Activated CD4-positive, alpha-beta T cell treated with anti-CD3 and anti-CD28 coated beads for 24 hours (primary cell): ENCODE data around the gene MICU1.

Experiments used
- DNase-seq, 2 donors: peaks; one replicate each; pipeline ENCODE4 v3.0.0-alpha.2; 2020; ENCODE audit warnings: low read depth in 2 of 2

MICU1 gene

DNA sequence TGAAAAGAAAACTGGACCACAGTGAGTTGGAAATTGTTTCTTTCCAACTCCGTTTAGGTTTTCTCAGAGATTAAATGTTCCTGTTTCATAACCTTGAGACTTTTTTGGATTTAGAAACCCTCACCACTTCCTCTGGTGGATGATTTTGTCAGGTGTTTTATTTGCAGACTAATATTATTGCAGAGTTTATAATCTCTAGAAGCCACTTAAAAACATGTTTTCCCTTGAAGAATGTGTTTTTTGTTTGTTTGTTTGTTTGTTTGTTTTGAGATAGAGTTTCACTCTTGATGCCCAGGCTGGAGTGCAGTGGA is 520 bp upstream of the MICU1 start:
- DNase-seq: no peak

DNA sequence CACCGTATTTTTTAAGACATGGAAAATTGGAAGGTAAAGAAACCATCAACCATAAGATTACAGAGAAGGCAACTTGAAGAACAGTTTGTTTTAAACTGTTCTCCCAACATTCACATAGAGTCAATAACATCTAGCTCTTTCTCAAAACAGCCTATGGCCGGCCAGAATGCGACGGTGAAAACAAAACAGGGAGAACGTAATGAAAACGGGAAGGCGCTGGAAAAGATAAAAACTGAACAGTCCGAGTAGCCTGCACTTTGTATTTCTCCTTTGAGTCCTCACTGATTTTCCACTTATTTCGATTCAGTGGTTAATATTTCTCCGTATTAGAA is 637 bp downstream of the MICU1 start:
- no peak for DNase-seq

DNA sequence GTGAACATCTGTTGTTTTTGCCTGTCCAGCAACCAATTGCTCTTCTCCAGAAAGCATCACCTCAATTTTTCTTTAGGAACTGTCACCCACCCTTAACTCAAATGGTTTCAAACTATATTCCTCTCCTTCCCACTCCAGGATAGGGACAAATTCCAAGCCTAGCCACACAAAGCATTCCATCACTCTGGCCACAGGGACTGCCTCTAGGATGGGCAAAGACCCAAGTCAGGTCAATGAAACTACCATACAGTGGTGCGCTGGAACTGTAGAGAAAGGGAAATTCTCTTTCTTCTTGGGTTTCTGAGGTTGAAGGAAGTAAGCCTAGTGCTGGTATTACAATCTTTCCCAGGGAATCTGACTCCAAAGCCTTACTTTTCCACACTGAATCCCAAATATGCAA is 3.6 kb downstream of the MICU1 start:
- DNase-seq: no peak

DNA sequence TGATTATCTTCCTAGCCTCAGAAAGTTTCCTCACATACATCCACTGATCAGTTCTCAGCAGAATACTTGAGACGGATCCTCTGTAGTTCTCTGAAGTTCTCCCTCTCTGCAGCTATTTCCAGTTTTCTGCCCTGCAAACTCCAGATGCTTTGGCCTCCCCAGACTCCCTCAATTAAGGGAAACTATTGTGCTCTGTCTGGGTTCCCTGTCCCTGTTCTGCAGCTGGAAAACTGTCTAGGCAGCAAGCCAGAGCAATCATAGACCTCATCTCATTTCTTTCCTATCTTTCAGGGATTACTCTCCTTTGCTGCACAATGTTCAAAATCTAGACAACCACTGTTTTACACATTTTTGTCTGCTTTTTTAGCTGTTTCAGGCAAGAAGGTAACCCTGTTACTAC is 9.2 kb downstream of the MICU1 start:
- no peak for DNase-seq

DNA sequence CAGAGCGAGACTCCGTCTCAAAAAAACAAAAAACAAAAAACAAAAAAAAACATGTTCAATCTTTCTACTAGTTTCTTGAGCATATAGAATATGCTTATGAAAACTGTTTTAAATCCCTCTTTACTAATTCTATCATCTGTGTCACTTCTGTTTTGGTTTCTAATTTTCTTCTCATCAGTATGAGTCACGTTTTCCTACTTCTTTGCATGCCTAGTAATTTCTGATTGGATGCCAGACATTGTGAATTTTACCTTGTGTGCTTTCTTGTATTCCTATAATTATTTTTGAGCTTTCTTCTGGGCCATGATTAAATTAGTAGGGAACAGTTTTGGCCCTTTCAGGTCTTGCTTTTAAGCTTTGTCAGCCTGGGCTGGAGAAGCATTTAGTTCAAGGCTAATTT is 9.9 kb downstream of the MICU1 start:
- no peak for DNase-seq

DNA sequence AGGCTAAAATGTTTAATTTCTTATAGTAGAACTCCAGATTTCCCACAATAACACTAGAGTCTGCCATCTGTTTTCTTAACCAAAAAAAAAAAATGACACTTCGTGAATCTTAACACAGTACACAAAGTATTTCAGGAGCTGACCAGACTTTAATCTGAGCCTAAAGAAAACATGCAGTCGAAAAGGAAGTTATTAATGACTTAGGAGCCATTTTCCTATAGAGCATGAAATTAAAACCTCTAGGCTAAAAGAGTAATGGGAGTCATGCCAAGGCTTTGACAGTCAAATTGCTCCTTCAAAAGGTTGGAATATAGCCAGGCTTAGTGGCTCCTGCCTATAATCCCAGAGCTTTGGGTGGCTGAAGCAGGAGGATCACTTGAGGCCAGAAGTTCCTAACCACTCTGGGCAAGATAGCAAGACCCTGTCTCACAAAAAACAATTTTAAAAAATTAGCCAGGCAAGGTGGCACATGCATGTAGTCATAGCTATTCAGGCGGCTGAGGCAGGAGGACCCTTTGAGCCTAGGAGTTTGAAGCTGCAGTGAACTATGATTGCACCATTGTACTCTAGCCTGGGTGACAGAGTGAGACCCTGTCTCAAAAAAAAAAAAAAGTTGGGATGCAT is 13.6 kb downstream of the MICU1 start:
- DNase-seq: no peak

DNA sequence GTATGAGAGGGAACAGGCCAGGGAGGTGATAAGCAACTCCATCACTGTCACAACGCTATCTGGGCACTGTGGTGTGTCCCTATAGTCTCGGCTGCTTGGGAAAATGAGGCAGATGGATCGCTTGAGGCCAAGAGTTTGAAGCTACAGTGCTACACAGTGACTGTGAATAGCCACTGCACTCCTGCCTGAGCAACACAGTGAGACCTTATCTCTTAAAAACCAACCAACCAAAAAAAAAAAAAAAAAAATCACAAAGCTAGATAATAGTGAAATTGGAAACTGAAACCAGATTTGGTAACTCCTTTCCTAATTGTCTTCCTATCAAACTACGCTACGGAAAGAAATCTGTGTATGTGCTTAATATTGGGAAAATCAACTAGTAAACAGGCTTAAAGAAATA is 14.1 kb downstream of the MICU1 start:
- DNase-seq: no peak

DNA sequence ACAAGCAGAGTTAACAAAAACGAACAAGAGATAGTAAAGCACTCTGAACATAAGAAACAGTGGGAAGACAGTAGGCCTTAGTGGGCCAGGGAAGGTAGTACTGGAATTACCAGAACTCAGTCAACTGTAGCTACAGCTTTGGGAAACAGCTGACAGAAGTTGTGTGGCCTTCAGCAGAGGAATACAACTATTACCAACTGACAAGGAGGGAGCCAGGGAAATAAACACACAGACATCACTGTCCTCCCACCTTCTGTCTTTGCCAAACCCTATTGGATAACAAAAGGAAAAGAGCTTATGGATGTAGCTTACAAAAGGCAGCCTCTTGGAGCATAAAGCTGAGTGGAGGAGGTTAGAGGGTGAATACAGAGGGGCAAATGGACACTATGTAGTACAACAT is 15.4 kb downstream of the MICU1 start:
- no peak for DNase-seq

DNA sequence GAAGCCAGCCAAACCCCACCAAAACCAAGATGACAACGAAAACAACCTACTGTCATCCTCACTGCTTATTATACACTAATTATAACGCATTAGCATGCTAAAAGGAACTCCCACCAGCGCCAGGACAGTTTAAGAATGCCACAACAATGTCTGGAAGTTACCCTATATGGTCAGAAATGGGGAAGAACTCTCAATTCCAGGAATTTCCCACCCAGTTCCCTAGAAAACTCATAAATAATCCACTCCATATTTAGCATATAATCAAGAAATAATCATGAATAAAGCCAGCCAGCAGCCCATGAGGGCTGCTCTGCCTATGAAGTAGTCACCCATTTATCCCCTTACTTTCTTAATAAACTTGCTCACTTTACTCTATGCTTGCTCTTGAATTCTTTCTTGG is 20.8 kb downstream of the MICU1 start:
- no peak for DNase-seq

DNA sequence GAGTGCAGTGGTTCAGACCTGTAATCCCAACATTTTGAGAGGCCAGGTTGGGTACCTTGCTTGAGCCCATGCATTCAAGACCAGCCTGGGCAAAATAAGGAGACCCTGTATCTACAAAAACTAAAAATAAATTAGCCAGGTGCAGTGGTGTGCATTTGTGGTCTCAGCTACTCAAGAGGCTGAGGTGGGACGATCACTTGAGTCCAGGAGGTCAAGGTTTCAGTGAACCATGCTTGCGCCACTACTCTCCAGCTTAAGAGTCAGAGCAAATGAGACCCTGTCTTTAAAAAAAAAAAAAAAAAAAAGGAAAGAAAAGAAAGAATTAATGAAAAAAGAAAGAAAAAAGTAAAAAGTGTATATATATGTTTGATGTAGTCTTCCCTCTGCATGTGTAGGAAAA is 24.7 kb downstream of the MICU1 start:
- DNase-seq: no peak

DNA sequence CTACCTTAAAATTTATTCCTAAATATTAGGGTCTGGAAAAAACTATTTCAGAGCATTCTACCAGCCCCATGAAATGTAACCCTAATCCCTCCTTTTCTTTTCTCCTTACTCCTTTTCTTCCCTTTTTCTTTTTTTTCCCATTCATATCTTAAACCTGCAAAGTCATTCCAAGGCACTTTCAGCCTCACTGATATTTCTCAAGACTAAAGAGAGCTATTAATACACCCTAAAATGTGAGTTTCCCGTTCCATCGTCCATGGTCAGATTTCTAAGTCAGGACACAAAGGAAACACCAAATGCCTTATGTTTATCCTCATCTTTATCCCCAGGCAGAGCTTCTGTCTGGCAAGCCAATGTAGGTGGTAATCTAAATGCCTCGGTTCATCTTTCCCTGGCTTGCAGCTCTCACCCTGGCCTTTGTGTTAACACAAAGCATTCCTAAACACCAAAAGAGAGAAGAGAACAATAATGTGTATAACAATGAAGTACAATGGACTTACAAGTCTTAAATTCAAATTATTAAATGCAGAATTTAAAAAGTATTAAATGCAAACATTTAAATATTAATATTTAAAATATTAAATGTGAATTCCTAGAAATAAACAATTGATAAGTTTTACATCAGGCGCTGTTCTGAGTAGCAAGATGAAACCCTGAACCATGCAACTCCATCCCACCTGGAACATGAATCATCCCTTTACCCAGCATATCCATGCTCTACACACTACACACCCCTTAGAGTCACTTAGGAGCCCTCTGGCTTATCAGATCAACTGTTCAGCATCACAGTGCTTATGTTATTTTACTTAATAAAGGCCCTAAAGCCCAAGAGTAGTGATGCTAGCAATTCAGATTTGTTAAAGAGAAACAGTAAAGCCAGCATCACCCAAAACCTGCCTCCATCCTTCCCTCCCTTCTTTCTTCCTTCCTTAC is 26.8 kb downstream of the MICU1 start:
- DNase-seq: no peak

DNA sequence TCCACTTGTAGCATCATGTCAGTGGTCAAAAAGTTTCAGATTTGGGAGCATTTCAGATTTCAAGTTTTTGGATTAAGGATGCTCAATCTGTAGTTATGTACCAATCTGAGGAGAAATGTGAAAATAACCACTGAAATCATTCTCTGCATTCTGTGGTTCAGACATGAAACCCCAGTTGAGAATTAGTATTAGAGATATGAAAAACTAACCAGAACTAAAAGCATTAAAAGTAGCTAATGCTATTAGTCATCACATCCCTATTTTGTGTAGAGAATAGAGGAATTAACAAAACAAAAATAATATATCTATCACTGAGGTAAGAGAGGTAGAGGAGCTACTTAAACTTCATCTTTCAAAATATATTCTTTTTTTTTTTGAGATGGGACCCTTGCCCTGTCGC is 28.0 kb downstream of the MICU1 start:
- DNase-seq: no peak

DNA sequence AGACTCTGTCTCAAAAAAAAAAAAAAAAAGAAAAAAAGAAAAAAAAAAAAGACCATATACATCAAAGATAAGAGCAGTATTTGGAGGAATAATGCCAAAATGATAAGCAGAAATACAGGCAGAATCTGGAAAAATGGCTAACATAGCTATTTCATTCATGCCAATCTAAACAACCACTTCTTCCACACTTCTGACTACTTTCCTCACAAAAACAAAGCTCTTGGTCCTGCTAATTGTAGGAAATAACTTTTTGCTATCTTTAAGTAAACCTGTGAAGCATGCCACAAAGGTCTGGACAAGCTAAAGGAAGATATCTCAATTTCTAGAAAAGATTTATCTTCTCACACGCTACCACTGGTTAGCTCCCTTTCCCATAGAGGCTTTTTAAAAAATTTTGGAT is 30.4 kb downstream of the MICU1 start:
- no peak for DNase-seq

DNA sequence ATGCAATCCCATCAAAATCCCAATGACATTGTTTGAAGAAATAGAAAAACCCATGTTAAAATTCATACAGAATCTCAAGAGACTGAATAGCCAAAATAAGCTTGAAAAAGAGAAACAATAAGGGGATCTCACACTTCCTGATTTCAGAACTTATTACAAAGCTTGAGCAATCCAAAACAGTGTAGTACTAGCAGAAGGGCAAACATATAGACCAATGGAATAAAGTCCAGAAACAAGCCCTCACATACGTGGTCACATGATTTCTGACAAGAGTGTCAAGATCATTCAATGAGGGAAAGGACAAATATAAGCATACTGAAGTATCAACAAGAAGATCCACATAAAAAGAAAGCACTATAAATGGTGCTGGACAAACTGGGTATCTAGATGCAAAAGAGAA is 31.9 kb downstream of the MICU1 start:
- DNase-seq: no peak

DNA sequence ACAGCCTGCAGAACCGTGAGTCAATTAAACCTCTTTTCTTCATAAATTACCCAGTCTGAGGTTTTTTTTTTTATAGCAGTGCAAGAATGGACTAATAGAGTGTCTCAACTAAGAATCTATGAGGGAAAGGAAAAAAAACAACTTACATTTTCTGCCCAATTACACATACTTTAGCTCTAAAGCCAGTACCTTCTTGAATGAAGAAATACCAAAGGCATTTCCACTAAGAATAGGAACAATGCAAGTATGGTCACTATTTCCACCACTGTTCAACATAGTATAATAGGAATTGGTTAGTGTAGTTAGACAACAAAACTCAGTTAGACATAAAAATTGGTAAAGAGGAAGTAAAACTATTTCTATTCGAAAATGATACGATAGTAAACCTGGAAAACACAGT is 37.6 kb downstream of the MICU1 start:
- no peak for DNase-seq

DNA sequence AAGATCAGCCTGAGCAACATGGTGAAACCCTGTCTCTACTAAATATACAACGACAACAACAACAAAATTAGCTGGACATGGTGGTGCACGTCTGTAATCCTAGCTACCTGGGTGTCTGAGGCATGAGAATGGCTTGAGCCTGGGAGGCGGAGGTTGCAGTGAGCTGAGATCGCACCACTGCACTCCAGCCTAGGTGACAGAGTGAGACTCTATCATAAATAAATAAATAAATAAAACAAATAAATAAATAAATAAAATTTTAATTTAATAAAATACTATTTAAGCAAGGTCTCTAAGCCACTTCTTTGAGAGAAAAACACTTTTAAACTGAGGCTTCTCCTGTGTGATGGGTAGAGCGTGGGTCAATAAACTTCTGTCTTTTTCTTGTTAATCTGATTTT is 38.3 kb downstream of the MICU1 start:
- DNase-seq: no peak

DNA sequence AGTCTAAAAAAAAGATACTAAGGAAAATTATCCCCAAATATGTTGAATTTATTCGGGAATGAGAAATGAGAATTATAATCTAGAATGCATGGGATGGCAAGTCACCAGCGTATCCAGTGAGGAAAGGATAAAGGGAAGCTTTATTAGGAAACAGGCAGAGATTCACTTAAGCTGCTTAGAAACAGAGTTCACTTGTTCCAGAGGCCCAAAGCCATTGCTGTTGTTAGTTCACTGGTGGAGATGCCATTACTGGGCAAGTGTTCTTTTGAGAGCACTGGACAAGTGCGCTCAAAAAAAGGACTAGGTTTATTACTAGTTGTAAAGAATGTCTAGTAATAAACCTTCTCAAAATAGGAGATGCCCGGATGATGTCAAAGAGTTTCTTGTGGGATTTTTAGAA is 51.2 kb downstream of the MICU1 start:
- no peak for DNase-seq

DNA sequence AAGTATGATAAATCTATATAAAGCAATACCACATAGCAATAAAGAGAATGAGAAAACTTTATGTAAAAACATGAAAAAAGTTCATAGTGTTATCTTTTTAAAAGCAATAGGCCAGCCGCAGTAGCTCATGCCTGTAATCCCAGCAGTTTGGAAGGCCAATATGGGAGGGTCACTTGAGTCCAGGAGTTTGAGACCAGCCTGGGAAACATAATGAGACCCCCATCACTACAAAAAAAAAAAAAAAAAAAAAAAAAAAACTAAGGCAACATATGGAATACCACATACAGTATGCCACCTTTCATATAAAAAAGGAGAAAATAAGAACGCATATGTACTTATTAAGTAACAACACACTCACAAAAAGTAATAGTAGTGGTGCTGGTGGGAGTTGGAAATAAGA is 52.8 kb downstream of the MICU1 start:
- no peak for DNase-seq

DNA sequence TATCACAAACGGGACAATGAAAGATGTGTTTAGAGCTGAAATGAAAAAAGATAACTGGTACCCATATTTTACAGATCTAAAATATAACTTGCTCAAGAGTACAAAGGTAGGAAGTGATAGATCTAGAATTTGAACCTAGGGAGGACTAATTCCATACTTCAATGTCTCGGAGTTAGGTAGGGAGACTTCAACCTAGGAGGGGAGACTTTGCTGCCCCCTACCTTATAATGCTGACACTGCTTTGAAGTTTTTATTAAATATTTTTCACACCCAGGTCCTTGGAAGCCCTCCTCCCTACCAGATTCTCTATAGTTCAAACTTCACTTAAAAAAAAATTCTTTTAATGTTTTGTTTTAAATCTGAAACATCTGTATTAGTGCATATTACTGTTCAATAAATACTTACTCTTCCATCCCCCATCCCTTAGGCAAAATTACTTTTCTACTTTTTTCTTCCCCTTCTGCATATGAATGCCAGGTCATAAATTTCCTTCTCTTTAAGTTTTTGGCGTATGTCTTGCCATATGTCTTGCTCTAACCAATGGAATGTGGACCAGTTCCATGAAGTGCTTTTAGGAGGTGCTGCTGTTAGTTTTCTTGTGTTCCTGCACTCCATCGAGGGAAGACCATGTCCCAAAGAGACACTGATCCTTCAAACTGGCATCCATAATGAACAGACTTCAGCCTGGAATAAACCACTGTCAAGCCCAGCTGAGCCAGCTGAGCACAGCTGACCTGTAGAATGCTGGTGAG is 57.8 kb downstream of the MICU1 start:
- DNase-seq: no peak

DNA sequence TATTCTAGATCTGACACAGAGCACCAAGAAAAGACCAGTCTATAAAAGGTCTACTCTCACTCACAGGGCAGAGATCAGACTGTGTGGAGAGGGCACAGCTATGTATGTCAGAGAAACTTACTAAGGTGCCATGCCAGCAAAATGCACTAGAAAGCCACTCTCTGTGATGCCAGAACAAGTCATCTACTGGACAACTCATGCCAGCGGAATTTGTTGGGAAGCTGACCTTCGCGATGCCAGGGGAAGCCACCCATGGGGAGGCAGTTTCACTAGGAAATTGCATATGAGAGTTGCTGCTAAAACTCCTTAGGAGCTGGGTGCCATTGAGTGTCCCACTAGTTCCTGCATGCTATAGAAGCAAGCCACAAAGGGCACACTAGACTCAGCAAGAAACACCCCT is 58.5 kb downstream of the MICU1 start:
- no peak for DNase-seq

DNA sequence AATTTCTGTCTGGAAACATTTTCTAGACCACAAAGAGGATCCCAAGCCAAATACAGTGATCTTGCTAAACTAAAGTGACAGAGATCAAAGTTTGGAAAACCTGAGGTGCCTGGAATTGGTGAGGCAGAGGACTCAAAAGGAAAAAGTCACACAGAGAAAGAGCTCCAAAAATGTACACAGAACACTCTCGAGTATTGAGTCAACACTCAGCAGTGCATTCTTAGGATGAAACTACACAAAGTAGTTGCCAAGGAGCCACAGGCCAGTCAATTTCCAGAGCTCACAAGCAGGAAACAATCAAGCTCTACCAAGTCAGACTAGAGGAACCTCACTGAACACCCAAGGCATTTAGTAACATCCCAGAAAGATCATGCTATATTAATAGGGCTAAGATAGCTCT is 61.3 kb downstream of the MICU1 start:
- peak in 1 of 2 donors; percentile 10 for DNase-seq

DNA sequence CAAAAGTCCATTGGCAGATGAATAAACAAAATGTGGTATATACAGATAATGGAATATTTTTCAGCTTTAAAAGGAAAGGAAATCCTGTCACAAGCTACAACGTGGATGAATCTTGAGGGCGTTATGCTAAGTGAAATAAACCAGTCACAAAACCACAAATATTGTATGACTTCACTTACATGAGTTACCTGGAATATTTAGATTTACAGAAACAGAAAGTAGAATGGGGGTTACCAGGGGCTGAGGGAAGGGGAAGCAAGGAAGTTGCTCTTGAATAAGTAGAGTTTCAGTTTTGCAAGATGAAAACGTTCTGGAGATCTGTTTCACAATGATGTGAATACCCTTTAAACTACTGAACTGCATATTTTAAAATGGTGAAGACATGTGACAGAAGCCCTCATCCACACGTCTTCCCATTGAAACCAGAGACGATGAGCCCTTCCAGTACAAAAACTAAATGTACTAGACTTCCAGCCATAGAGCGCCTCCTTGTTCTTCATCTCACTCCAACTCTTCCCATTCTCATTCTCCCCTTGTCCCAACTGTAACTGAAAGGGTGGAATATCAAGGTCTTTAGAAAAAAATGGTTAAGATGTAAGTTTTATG is 62.4 kb downstream of the MICU1 start:
- peak in 1 of 2 donors; percentile 12 for DNase-seq

DNA sequence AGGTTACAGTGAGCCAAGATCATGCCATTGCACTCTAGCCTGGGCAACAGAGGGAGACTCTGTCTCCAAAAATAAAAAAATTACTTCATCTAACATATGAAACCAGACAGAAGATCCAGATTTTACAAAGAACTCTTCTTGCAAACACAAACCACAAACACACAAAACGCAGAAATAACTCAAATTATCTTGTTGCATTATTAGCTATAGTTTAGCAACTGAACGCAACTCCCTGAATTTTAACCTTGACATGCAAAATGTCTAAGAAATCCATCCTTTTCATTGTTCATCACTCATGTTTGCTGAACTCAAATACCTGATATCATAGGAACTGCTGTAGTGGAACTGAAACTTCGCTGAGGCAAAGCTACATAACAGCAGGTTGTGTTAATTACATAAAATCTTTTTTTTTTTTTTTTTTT is 64.1 kb downstream of the MICU1 start:
- no peak for DNase-seq
